Hepatocyte (in vitro differentiated cells): Measurements from ENCODE around the gene RNU5D-1. TPM values are rescaled to one million over a fixed set of nuclear protein-coding genes. Genes with fewer than 3 reads are reported as not detected.
A peak's percentile ranks its signal among the peaks of the same experiment; 100 is the strongest.
"Not testable (repeated sequence)": the region's sequence is repeated elsewhere in the genome, so short reads cannot be mapped to it uniquely, and the experiment has no call there.

Source experiments
- DNase-seq: peaks from one replicate; pipeline ENCODE4 v3.0.0-alpha.2; 2016; ENCODE audit warnings: low spot score
- H2AFZ ChIP-seq: fragments of 200-600 bp; sonication (generic); 2 replicates; pipeline ENCODE4 v1.6.0; 2016; ENCODE audit warnings: antibody characterized with exemption, mild to moderate bottlenecking
- H3K27ac ChIP-seq: fragments of 200-600 bp; sonication (generic); 2 replicates; pipeline ENCODE4 v1.5.1; 2016; ENCODE audit warnings: mild to moderate bottlenecking
- H3K27me3 ChIP-seq: fragments of 200-600 bp; sonication (generic); 2 replicates; pipeline ENCODE4 v1.6.1; 2016
- H3K36me3 ChIP-seq: fragments of 200-600 bp; sonication (generic); replicated peaks from 2 replicates; pipeline ENCODE4 v1.5.1; 2016; ENCODE audit warnings: low read depth; ENCODE audit not compliant: insufficient read depth
- H3K4me1 ChIP-seq: fragments of 200-600 bp; sonication (generic); 2 replicates; pipeline ENCODE4 v1.5.1; 2016; ENCODE audit warnings: mild to moderate bottlenecking, moderate library complexity; ENCODE audit not compliant: insufficient read depth
- H3K4me2 ChIP-seq: fragments of 200-600 bp; sonication (generic); 2 replicates; pipeline ENCODE4 v1.6.0; 2016
- H3K4me3 ChIP-seq: fragments of 200-600 bp; sonication (generic); 2 replicates; pipeline ENCODE4 v1.5.1; 2016; ENCODE audit warnings: mild to moderate bottlenecking
- H3K79me2 ChIP-seq: fragments of 200-600 bp; sonication (generic); 2 replicates; pipeline ENCODE4 v1.6.0; 2017; ENCODE audit warnings: mild to moderate bottlenecking
- H3K9me2 ChIP-seq: fragments of 200-600 bp; sonication (generic); replicated peaks from 2 replicates; pipeline ENCODE4 v1.6.0; 2017; ENCODE audit warnings: mild to moderate bottlenecking; ENCODE audit not compliant: insufficient read depth
- H3K9me3 ChIP-seq: fragments of 200-600 bp; sonication (generic); 2 replicates; pipeline ENCODE4 v1.5.1; 2016; ENCODE audit warnings: low read depth, mild to moderate bottlenecking
- H4K20me1 ChIP-seq: fragments of 200-600 bp; sonication (generic); 2 replicates; pipeline ENCODE4 v1.6.0; 2016; ENCODE audit warnings: mild to moderate bottlenecking; ENCODE audit not compliant: insufficient read depth, poor library complexity, severe bottlenecking
- CTCF ChIP-seq: fragments of 200-600 bp; sonication (generic); IDR thresholded peaks from 2 replicates; pipeline ENCODE4 v1.5.1; 2016; ENCODE audit warnings: antibody characterized with exemption, mild to moderate bottlenecking; ENCODE audit not compliant: poor library complexity
- EZH2 ChIP-seq: fragments of 200-600 bp; sonication (generic); IDR thresholded peaks from 2 replicates; pipeline ENCODE4 v1.6.1; 2016; ENCODE audit warnings: antibody characterized with exemption, mild to moderate bottlenecking, borderline replicate concordance
- EZH2phosphoT487 ChIP-seq: fragments of 200-600 bp; sonication (generic); IDR thresholded peaks from one replicate; pipeline ENCODE4 v1.6.1; 2018; ENCODE audit warnings: antibody characterized with exemption, mild to moderate bottlenecking, low read depth, moderate library complexity; ENCODE audit not compliant: unreplicated experiment, severe bottlenecking
- WGBS: methylation state at CpG from one replicate; pipeline ENCODE4 v1.1.6; 2016; ENCODE audit warnings: low lambda C conversion rate; ENCODE audit errors: missing lambda C conversion rate; 5-methylcytosine and 5-hydroxymethylcytosine counted together
- polyA plus RNA-seq: library from polyadenylated mRNA; unstranded; fragments of >200 nt; fragmentation: Nextera tagmentation; extraction: Ambion mirVana; gene quantifications from 2 replicates; pipeline ENCODE4 v1.2.1, GENCODE V29; 2016
- total RNA-seq: library from RNA; depleted of rRNA; stranded (reverse); fragments of >200 nt; gene quantifications from 2 replicates; pipeline ENCODE4 v1.2.3, GENCODE V29; 2014

Gene RNU5D-1
- total and polyA plus RNA-seq, 2 experiments from 2014 or later: not detected

DNA sequence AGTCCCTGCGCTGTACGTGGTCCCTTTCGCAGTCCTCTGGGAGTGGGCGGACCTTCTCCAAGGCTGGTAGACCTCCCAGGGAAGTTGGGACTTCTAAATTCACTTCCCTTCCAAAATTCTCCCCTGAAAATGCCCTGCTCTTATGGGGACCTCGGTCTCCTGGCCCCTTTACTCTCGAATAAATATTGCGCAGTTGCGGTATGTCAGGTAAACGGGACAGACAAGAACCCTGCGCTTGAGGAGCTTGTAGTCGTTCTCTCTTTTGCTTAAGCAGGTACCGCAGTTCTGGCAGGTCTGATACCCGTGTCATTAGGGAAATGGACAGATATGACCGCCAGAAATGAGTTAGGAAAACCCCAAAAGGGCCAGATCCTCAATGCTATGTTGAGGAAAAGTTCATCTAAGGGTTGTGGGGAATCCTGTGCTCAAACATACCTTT is 9.2 kb upstream of the RNU5D-1 start:
- peak overlapping the region; percentile 51 for H2AFZ ChIP-seq
- no peaks in the 10 kb centered on the region for H3K27me3 ChIP-seq
- 2% methylated on average over 14 of the region's 14 CpGs for WGBS
- no peak overlapping the region for H3K27ac ChIP-seq
- DNase-seq: no peak
- H3K9me3 ChIP-seq: no peaks in the 10 kb centered on the region
- H3K4me1 ChIP-seq: peaks cover 3% of the 10 kb centered on the region
- peaks cover 10% of the 10 kb centered on the region for H3K79me2 ChIP-seq
- H3K4me2 ChIP-seq: peak overlapping the region; percentile 83
- H4K20me1 ChIP-seq: no peaks in the 10 kb centered on the region
- H3K4me3 ChIP-seq: peak overlapping the region; percentile 43
- H3K9me2 ChIP-seq: no peaks in the 10 kb centered on the region
- TF ChIP-seq EZH2 (no peak), EZH2phosphoT487 (no peak), CTCF (no peak)
- no peaks in the 10 kb centered on the region for H3K36me3 ChIP-seq

GRCh38 chr1:44739307-44740178 is 8.6 kb upstream of the RNU5D-1 start, which contains the start of gene KIF2C:
Gene KIF2C (plus strand): TSS chr1:44739837. CDS start chr1:44739933, 96 bp downstream.
- peak within 1 kb of the TSS; percentile 79 for H2AFZ ChIP-seq
- H3K79me2 ChIP-seq: peaks cover 10% of the 10 kb centered on the region
- peaks cover 3% of the 10 kb centered on the region for H3K4me1 ChIP-seq
- peak within 1 kb of the TSS; percentile 85 for H3K27ac ChIP-seq
- no peaks in the 10 kb centered on the region for H4K20me1 ChIP-seq
- no peaks in the 10 kb centered on the region for H3K9me2 ChIP-seq
- 4% methylated on average over 57 of the region's 57 CpGs for WGBS
- peak within 1 kb of the TSS; percentile 83 for H3K4me2 ChIP-seq
- no peaks in the 10 kb centered on the region for H3K9me3 ChIP-seq
- TF ChIP-seq EZH2 (no peak), CTCF (no peak), EZH2phosphoT487 (no peak)
- peak within 1 kb of the TSS; percentile 63 for H3K4me3 ChIP-seq
- DNase-seq: peak; percentile 99
- H3K36me3 ChIP-seq: no peaks in the 10 kb centered on the region
- no peaks in the 10 kb centered on the region for H3K27me3 ChIP-seq

- Histone ChIP-seq H3K4me3 (peak overlapping the region; percentile 63), H2AFZ (peak overlapping the region; percentile 79), H3K79me2 (peaks cover 10% of the 10 kb centered on the region), H3K4me2 (peak overlapping the region; percentile 75), H3K27ac (peak overlapping the region; percentile 85)
- H4K20me1 ChIP-seq, DNase-seq, H3K4me1 ChIP-seq, H3K27me3 ChIP-seq, H3K36me3 ChIP-seq, H3K9me3 ChIP-seq, H3K9me2 ChIP-seq: not testable (repeated sequence)
- WGBS: 60% methylated on average over 1 of the region's 1 CpG
Observed at GRCh38 chr1:44738953-44739306, 8.0 kb upstream of the RNU5D-1 start.

DNA sequence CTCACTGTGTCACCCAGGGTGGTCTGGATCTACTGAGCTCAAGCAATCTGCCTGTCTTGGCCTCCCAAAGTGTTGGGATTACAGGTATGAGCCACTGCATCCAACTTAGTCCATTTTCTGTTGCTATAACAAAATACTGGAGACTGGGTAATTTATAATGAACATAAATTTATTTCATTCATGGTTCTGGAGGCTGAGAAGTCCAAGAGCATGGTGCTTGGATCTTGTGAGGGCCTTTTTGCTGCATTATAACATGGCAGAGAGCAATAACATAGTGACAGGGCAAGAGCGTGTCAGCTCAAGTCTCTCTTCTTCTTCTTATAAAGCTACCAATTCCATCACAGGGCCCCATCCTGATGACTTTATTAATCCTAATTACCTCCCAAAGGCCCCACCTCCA is 5.0 kb upstream of the RNU5D-1 start:
- Histone ChIP-seq H3K27me3 (no peaks in the 10 kb centered on the region), H3K4me1 (peaks cover 3% of the 10 kb centered on the region), H3K79me2 (peaks cover 9% of the 10 kb centered on the region), H2AFZ (no peak overlapping the region), H3K9me3 (no peaks in the 10 kb centered on the region), H4K20me1 (no peaks in the 10 kb centered on the region), H3K9me2 (no peaks in the 10 kb centered on the region), H3K4me2 (no peak overlapping the region), H3K36me3 (no peaks in the 10 kb centered on the region), H3K4me3 (no peak overlapping the region), H3K27ac (no peak overlapping the region)
- DNase-seq: no peak
- TF ChIP-seq EZH2phosphoT487 (no peak), EZH2 (no peak), CTCF (no peak)
- 93% methylated on average over 1 of the region's 1 CpG for WGBS
